HG03521 (cell line): ENCODE data around the gene NTN1.

Experiments
- ATAC-seq: cut with Tn5 transposase; IDR thresholded peaks from one replicate; pipeline ENCODE4 v1.9.1; 2021; ENCODE audit warnings: mild to moderate bottlenecking, moderate library complexity; ENCODE audit not compliant: unreplicated experiment

Gene NTN1

DNA sequence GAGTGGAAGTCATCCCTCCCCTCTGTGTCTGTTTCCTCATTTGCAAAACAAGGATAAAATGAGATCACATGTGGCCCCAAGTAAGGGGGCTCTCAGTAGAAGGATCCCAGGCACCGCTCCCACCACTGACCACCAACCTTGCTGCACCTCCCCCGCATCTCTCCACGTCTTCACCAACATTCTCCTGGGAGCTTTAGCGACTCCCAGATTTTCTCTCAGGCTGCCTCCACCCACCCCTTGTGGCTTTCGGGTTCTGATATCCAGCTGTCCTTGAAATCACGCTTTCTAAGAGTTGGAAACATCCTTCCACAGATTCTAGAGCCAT is 16.4 kb upstream of the NTN1 start:
- ATAC-seq: no peak

DNA sequence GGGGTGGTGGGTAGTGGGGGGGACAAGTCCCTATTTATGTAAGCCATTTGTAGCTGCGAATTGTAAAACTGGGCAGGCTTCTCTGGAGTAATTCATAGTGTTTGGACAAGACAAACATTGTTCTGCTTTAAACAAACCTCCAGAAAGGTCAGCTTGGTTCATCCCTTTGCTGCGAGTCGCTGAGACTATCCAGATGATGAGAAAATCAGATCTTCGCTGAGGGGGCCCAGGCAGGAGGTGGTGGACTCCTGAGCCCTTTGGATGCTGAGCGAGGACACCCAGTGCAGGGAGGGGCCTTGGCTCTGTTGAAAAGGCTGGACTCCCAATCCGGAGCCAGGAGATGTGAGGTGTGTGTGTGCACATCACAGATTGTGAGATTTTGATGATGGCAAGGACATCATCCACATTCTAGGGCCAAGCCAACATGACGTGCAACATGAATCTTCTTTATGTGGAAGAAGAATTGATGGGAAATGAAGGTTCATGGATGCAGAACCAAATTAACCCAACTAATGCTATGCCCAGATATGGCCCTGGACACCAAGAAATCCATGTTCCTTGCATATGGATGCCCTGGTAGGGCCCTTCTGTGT is 15.0 kb upstream of the NTN1 start:
- no peak for ATAC-seq

DNA sequence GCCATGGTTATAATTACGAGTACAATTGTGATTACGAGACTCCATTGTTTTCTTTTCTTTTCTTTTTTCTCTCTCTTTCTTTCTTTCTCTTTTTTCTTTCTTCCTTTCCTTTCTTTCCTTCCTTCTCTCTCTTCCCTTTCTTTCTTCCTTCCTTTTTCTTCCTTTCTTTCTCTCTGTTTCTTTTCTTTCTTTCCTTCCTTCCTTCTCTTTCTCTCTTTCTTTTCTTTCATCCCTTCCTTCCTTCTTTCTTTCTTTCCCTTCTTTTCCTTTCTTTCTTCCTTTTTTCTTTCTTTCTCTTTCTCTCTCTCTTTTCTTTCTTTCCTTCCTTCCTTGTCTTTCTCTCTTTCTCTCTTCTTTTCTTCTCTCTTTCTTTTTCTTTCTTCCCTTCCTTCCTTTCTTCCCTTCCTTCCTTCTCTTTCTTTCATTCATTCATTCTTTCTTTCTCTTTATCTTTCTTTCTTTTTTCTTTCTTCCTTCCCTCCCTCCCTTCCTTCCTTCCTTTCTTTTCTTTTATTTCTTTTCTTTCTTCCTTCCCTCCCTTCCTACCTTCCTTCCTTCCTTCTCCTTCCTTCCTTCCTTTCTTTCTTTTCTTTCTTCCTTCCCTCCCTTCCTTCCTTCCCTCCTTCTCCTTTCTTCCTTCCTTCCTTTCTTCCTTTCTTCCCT is 14.1 kb upstream of the NTN1 start:
- ATAC-seq: no peak

DNA sequence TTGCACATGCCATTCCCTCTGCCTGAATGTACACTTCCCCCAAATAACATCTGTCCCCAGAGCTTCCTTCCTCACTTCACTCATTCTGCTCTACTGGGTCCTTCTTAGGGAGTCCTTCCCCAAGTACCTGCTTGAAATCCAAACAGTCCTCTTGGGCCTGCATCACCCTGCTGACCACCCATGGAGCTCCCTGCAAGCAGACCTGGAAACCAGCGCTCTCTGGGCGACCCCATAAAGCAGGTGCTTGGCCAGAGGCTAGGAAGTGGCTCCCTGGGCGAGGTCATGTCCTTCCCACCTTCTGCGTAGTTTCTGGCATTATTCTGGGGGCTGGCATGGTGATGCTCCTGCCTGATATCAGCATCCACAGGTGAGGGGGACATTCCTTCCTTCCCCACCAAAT is 12.2 kb upstream of the NTN1 start:
- no peak for ATAC-seq

DNA sequence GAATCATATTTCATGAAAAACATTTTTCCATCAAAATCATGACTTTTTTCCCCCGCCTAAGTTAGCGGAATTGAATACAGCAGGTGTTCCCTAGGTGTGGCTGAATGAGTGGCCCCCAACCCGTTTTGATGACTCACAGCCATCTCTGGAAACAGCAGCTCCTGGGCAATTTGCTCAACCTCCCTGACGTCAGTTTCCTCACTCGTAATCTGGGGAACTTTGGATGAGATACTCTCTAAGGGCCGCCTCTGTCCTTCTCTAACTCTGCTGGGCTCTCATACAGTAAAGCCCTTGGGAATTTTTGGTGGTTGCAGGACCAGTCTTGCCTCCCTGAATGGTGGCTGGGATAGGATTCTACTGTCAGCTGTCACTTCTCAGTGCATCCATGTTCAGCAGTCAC is 11.6 kb upstream of the NTN1 start:
- no peak for ATAC-seq

DNA sequence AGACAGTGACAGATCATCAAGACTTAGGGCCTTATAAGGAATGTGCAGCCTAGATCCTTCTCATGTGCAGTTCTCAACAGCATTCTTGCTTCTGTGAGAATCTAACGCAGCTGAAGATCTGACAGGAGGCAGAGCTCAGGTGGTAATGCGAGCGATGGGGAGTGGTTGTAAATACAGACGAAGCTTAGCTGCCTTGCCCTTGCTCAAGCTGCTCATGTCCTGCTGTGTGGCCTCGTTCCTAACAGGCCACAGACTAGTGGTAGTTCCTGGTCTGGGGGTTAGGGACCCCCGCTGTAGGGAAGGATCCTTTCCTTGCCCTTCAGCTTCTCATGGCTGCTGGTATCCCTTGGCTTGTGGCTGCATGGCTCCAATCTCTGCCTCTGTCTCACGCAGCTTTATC is 10.3 kb upstream of the NTN1 start:
- no peak for ATAC-seq

DNA sequence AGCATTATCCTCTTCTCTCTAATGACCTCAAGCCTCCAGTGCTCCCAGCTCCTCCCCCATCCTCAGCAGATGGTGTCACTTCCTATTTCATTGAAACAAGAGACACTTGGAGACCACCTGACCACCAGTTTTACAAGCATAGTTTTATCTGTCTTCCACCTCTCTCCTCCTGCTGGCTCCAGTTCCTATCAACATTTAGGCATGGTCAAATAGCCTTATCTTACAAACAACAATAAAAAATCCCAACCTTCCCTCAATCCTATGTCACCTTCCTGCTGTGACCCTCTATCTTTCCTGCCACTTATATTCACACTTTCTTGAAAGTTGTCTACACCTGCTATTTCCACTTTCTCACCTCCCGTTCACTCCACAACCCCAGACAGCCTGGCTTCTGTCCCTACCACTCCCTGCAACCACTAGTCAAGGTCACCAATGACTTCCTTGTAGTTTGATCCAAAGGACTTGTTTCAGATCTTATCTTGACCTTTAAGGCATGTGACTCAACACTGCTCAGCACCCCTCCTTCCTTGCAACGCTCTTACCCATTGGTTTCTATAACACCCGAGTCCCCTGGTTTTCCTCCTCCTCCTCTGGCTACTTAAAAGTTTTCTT is 4.3 kb upstream of the NTN1 start:
- no peak for ATAC-seq

DNA sequence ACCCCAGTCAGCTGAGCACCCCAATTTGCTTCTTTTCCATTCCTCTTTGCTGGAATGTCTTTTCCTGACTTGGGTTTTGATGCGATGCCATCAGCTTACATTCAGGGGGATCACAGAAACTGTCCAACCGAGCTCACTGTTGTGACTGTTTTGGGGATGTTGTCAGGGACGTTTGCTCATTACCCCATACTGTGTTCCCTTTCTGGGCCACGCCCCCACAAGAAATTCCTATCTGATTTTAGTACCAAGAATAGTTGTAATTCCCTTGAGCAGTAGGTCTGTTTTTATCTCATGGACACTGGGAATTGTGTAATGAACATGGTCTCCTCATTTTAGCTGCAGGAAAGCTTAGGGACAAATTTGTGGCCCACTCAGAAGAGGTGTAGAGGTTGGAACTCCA is 2.6 kb upstream of the NTN1 start:
- ATAC-seq: no peak

DNA sequence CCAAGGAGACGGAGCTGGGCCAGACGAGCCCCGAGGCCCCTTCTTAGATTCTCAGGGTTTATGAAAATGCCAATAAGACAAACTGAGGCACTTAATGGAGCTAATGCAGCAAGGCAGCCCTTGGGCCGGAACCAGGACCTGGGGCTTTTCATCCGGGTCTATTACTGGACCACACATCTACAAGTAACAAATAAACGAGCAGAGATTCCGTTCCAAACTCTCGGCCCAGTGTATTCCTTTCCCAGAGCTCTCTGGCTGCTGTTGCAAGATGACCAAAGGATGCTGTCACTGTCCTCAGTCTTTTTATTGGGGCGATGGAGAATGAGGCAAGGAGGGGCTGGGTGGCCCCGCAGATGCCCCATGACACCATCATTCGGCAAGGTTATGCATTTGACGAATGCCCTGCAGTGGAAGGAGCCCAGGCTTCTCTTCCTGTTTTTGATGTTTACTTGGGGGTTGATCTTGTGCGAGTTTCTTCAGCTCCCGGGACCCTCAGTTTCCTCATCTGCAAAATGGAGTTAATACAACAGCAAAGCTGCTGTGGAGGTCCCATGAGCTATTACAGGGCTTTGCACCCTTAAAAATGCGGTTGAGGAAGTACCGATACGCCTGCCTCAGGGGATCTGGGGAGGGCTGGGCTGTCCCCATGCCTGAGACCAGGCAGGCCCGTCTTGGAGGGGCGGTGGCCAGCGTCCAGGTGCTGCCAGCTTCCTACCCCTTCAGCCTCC is 1.1 kb upstream of the NTN1 start:
- ATAC-seq: no peak

DNA sequence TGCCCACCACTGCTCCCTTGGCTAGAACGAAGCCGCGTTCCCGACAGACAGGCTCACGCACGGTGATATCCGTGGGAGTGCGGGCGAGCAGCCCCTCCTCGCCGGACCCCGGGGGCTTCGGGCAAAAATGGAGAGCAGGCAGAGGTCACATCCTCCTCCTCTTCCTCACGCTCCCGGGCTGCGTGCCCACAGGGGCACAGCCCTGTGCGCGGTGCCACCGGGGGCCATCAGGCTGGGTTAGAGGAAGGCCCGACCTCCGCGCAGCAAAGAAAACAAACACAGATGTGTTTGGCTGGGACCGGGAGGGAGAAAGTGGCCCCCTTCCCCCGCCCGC is 519 bp upstream of the NTN1 start:
- no peak for ATAC-seq

DNA sequence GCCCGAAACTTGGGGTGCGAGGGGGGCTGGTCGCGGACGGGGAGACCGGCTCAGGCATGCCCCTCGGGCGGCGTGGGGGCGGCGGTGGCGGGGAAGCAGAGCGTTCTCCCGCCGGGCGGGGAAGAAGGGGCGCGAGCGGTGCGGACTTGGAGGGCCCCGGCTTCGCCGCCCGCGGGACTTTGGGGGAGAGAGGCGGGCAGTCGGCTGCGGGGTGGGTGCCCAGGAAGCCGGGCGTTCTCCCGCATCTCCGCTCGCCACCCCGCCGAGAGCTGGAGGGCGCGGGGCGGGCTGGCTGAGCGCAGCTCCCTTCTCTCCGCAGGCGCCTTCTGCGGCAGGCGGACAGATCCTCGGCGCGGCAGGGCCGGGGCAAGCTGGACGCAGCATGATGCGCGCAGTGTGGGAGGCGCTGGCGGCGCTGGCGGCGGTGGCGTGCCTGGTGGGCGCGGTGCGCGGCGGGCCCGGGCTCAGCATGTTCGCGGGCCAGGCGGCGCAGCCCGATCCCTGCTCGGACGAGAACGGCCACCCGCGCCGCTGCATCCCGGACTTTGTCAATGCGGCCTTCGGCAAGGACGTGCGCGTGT is 772 bp downstream of the NTN1 start:
- no peak for ATAC-seq

DNA sequence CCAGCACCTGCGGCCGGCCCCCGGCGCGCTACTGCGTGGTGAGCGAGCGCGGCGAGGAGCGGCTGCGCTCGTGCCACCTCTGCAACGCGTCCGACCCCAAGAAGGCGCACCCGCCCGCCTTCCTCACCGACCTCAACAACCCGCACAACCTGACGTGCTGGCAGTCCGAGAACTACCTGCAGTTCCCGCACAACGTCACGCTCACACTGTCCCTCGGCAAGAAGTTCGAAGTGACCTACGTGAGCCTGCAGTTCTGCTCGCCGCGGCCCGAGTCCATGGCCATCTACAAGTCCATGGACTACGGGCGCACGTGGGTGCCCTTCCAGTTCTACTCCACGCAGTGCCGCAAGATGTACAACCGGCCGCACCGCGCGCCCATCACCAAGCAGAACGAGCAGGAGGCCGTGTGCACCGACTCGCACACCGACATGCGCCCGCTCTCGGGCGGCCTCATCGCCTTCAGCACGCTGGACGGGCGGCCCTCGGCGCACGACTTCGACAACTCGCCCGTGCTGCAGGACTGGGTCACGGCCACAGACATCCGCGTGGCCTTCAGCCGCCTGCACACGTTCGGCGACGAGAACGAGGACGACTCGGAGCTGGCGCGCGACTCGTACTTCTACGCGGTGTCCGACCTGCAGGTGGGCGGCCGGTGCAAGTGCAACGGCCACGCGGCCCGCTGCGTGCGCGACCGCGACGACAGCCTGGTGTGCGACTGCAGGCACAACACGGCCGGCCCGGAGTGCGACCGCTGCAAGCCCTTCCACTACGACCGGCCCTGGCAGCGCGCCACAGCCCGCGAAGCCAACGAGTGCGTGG is 1.5 kb downstream of the NTN1 start:
- ATAC-seq: no peak

DNA sequence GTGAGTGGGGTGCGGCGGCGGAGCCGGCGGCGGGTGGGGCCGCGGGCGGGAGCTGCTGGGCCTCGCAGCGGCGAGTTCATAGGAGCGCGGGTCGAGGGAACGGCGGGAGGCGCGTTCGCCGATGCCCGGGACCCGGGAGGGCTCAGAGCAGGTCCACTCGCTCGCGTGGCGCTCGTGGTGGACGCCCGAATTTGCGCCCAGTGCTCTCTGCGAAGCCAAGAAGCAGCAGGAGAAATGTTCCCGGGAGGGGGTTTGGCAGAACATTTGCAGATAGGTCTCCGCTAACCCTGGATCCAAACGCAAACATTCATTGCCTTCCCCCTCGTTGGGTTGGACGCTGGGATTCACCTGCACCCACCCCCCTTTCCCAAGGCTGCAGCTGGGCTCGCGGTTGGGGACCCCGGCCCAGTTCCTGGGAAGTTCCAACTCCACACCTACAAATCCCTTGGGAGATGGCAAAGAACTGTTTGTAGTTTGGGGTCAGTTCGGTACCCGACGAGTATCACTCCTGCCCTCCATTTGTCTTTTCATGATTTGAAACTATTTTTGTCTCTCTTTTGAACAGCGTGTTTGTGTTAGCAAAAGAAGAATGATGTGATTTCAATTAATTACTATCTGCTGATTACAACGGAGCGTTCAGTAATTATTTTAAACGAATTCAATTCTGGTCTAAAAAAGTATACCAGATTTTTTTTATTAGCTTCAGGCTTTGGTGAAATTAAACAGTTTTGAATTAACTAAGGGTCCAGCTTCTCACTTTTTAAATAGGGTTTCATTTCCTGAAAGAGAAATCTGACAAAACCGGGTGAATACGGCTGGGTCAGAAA is 2.3 kb downstream of the NTN1 start:
- ATAC-seq: no peak

DNA sequence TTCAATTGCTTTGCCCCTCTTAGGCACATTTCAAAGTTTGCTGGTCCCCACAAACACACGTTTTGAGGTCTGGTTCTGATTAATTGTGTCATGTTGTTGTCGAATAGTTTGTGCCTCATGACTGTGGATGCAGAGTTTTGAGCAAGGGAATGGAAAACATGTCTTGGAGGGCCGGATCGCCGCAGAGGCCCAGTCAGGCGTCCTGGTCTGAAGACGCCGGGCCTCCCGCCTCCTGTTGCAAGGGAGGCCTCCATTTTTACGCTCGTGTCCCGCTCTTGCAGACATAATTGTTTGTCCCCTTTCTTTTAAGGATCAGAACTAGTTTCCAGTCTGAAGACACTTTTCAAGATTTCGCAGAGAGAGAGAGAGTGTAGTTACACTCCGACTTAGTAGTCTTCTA is 3.2 kb downstream of the NTN1 start:
- ATAC-seq: no peak

DNA sequence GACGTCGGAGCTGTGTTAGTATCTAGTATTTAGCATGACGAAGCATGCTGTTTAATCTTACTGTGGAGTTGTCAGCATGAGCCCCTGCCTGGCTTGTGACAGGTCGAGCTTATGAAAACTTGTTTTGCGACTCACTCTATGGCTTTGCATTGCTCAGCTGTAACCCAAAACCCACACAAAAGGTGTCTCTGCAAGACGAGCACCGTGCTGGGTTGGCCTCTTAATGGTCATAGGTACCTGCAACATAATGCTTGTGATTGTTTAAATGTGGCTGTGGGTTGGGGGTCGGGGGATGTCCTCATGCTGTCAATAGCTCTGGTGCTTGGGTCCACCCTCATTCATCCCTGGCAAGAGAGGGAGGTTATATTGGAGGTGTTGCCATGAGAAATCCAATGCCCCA is 5.4 kb downstream of the NTN1 start:
- no peak for ATAC-seq

DNA sequence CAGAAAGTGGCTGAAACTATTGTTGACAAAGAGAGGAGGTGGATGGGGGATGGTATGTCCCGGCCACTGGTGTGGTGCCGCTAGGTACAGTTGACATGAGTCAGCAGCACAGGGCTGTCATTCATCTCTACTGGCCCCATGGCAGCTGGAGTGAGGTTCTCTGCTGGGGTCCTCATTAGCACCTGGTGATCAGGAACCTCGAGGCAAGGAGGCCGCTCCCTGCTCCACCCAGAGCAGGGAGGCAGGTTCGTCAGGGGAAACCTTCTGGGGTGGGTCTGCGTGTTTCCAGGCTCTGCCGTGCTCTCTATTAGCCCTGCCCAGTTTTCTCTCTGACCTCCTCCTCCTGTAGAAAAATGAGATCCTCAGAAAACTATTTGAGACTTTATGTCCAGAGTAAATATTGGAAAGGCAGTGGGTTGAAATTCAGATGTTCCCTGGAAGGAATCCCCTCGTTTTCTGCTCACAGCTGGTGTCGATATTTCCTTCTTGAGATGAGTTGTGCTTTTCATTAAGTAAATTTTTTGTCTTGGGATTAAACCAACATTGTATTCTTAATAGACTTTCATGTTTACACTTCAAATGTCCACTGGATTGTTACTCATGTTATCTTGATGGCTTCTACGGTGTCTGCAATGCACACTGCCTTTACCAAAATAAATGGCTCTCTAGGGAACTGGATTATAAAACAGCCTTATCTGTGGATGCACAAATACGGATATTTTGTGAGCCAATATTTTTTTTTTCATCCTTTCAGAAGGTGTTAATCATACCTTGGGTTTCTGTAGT is 7.1 kb downstream of the NTN1 start:
- no peak for ATAC-seq

DNA sequence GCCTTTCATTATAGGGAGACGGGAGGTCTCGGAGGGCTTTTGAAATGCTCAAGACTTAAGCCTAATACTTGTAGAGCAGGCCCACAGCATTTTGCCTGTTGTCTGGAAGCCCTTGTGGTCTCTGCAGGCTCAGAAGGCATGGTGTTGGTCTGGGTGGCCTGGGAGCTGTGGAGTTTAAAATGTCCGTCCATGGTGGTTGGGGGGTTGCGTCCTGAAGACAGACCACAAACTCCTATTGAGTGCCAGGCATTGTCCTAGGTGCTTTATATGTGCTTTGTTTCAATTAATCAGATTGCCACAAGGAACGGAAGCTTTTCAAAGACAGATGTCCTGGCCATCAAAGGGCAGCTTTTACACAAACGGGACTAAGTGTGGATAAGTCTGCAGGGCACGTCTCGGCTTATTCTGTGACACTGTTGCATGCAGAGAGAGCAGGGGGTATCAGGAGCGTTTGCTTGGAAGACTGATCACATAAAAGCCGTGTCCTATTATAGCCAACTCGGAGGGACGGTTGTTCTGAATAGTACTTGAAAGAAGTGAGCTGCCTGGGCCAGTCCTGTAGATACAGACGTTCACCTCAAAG is 7.8 kb downstream of the NTN1 start:
- no peak for ATAC-seq

DNA sequence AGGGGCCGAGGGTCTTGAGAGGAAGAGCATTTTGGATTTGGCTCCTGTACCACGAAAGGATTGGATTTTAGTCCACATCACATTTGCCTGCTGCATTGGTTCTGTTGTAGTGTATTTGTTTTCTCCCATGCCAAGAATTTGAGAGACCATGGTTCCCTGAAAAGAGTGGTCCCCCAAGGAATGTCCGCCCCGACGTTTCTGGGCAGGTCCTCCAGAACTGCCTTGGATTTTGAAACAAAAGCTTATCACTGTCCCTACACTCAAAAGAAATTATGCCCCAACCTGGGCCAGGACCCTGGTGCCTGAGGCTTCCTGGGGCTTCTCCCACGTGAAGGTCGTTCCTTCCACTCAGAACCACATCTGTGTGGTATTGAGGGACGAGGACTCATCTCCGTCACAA is 10.8 kb downstream of the NTN1 start:
- ATAC-seq: no peak

DNA sequence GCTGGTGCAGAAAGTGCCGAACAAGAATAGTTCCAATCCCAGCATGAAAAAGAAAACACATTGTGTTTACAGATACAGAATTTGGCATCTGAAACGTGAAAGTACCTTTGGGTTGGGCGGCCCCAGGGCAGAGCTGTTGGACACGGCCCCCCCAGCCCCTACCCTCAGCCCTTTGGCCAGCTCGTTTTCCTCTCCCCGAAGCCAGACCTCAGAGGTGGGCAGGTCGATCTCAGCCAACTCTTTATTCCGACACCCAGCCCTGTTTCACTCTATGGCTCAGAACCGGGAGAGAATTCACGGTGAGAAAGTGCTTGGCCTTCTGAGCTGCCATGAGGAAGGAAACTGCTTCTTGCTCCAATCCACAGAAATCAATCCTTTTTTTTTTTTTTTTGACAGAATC is 11.3 kb downstream of the NTN1 start:
- ATAC-seq: no peak
